NCI-H1436 (cell line): ENCODE results near the gene SCYL3.
"Not testable (repeated sequence)": the region's sequence is repeated elsewhere in the genome, so short reads cannot be mapped to it uniquely, and the experiment has no call there.

Source experiments
- DNase-seq: peaks from one replicate; lab custom pipeline; 2025; lab: John Stamatoyannopoulos, UW

The SCYL3 gene

DNA sequence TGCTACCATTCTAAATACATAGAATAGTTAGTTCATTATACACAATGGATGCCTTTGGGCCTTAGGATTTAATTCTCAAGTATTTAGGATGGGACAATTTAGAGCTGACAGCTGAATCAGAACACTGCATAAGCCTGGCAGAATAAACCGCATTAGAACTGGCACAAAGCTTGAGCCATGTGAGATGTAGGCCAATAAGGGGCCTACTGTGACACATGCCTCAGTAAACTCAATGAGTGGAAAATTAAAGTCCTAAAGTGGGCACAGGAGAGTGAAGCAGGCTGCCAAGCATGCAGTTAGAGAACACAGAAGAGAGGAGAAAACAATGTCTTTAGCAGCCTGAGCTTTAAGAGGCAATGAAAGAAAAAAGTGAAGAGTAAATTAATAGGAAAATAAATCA lies 24.3 kb downstream of the SCYL3 start:
- no peak for DNase-seq

DNA sequence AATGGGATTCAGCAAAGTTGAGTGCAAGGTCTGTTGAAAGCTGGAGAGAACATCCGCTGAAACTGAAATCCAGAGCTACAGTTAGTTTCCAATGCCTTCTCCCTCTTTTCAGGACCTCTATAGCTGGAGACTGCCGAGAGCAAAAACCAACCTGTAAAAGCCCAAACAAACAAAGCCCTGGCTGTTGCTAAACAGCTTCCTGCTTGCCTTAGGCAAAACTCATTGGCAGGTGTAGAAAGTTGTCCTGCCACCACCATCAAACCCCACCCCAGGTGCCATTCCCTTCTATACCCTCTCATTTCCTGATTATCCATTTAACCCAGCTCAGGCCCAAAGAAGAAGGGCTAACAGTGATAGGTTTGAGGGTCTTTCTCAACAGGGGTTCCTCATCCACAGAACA lies 24.7 kb downstream of the SCYL3 start:
- no peak for DNase-seq

DNA sequence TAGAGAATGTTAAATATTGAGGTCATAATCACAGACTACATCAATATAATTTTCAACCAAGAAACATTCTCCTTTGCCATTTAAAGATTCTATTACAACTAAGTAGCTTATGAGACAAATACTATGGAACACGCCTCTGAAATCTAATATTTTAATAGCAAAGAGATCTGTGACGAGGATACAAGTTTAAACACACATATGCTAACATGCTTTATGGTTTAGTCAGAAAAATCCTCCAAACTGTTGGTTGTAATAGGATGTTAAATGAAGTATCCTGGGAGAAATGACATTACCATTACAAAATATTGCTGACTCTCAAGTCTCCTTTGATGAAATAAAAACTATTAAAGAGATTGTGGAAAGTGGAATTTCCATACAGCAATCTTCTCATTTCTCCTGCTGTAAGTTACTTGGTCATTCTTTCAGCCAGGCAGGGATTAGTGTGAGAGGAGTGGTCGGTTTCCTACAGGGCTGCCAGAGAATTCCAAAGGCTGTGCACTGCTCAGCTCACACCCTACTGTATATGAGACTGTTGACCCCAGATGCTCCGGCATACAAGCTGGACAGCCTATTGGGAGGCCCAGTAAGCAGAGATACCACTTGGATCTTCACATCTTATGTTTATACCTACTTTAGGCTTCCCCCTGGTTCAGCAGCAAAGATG lies 26.6 kb downstream of the SCYL3 start:
- no peak for DNase-seq

- DNase-seq: no peak
Measured at GRCh38 chr1:169866577-169866976, 27.1 kb downstream of the SCYL3 start.

GRCh38 chr1:169864531-169864930 lies 29.2 kb downstream of the SCYL3 start:
- not testable (repeated sequence) for DNase-seq

DNA sequence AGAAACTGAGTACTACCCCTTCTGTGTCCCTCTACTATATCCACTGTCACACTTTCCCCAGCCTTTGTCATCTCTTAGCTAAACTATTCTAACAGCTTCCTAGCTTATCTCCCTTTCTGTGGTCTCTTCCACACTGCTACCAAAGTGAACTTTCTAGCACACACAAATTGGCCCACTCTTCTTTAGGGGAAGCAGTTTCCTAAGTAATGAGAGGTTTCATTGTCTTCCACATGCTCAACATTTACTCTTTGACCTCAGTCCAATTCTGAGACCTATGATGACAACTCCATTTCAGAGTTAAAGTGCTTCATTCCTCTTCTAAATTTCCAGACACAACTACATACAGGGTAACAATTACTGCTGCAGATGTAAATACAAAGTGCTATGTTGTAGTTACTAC lies 32.9 kb downstream of the SCYL3 start:
- no peak for DNase-seq

GRCh38 chr1:169860187-169860586 lies 33.5 kb downstream of the SCYL3 start:
- DNase-seq: no peak

DNA sequence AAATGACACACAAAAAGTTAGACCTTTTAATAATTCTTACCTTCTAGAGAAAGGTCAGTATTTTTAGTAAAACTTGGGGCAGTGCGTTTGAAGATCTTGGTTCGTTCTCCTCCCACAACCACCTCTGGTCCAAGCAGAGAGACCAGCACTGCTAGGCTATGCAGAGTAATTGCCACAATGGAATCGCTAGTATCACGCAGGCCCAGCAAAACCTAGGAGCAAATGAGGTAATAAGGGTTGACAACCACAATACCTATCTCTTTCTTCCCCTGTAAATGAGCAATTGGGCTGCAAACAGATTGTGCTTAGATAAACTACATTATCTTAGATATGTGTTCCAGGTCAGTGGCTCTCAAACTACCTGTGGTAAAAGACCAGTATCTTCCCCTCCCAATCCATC lies 34.7 kb downstream of the SCYL3 start:
- no peak for DNase-seq

- no peak for DNase-seq
Measured at GRCh38 chr1:169858467-169858866, 35.2 kb downstream of the SCYL3 start.

GRCh38 chr1:169853341-169853740 lies 40.4 kb downstream of the SCYL3 start:
- DNase-seq: no peak

DNA sequence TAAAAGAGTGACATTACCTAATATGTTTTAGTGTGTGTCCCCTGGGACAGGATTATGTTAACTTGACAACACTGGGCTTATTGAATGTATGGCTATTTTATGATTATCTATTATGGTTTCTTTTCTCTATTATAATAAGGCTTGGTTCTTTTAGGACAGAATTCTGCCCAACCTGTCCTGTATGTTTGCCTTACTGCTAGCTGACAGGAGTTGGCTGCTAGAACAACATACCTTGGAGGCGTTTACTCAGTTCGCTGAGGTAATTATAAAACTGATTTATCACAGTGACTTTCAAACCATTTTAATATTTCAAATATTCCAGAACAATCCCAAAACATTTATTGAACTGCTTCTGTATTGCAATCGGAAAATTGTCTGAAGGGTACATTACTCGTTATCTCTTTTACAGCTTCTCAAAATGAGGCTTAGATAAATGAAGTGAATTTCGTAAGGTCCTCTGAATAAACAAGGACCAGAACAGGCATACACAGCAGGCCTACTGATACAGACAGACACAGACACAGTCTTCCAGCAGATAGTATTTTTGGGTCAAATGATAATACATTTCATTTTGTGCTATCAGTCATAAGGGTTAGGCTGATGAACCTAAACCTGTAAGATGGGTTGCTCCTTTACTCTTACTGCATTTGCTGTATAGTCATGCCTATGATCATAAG lies 44.2 kb downstream of the SCYL3 start:
- no peak for DNase-seq

DNA sequence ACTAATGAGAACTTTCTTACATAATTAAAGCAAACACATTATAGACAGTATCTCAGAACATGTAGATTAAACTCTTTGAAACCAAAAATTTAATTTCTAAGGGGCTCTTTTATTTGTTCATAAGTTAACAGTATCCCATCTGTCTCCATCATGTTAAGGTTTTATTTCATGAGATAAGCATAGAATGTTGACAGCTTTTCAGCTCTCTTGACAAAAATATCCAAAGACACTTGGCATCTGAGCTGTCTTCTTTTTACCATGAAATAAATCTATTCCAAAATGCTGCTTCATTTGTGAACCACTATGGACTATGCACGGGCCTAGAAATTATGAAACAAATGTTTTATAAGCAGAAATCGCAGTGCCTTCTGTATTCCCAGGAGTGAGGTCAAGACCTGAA lies 45.2 kb downstream of the SCYL3 start:
- DNase-seq: no peak

DNA sequence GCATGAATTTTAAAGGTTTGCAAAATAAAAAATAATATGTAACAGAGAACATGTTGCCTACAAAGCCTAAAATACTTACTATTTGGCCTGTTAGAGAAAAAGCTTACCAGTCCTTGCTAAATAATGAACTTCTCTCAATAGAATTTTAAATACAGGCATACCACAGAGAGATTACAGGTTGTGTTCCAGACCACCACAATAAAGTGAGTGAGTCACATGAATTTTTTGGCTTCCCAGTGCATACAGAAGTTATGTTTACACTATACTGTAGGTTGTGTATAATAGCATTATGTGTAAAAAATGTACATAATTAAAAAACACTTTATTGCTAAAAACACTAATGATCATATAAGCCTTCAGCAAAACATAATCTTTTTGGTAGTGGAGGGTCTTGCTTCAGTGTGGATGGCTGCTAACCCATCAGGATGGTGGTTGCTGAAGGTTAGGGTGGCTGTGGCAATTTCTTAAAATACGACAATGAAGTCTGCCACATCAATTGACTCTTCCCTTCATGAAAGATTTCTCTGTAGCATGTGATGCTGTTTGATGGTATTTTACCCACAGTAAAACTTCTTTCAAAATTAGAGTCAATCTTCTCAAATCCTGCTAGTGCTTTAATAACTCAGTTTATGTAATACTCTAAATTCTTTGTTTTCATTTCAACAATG lies 48.6 kb downstream of the SCYL3 start:
- DNase-seq: no peak

DNA sequence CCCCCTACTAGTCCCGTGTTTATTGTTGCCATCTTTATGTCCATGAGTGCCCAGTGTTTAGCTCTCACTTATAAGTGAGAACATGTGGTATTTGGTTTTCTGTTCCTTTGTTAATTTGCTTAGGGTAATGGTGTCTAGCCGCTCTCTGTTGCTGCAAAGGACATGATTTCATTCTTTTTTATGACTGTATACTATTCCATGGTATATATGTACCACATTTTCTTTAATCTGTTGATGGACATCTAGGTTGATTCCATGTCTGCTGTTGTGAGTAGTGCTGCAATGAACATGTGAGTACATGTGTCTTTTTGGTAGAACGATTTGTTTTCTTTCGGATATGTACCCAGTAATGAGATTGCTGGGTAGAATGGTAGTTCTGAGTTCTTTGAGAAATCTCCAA lies 54.8 kb downstream of the SCYL3 start:
- DNase-seq: no peak

DNA sequence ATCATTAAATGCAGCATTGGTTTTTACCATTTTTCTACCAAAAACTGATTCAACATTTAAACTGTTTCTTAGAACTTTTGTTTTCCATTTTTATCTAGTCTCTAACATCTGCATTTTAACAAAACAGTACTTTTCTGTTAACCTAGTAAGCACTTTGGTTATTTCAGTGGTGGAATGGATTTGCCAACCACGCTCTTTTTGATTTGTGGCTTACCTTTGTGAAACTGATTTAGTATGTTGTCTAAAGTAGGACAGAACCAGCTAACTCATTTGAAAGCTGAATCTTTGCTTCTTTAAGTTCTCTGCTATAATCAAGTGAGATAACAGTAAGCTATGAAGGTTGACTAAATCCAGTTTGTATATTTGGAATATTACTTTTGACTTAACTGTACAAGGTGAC lies 57.5 kb downstream of the SCYL3 start:
- no peak for DNase-seq

GRCh38 chr1:169835647-169836046 lies 58.0 kb downstream of the SCYL3 start:
- no peak for DNase-seq

GRCh38 chr1:169834869-169835268 lies 58.8 kb downstream of the SCYL3 start:
- no peak for DNase-seq

DNA sequence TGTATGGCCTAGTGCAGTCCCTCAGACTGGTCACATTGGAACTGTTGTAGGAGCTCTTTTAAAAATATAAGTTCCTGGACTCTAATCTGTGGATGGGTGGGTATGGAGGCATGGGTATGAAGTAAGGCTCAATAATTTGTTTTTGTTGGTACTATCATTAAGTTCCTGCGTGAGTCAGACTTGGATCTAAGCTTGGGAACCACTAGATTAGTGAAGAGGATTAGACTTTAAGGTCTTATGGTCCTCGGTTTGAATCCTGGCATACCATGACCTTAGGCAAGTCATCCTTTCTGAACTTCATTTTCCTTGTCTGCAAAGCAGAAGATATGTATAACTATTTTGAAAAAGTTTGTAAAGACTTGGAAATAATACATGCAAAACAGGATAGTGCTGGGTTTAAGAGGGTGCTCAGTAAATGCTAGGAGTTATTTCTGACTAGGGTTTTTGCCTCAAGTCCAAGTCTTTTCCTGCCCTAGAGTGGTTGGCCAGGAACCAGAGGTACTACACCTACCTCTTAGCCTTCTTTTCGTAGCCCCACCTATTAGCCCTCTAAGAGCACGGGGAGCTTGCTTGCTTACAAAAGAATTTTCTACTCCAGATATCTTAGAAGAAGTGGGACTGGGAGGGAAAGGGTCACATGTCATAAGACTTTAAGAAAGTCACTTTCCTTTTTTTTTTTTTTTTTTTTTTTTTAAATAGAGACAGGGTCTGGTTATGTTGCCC lies 60.4 kb downstream of the SCYL3 start:
- no peak for DNase-seq

DNA sequence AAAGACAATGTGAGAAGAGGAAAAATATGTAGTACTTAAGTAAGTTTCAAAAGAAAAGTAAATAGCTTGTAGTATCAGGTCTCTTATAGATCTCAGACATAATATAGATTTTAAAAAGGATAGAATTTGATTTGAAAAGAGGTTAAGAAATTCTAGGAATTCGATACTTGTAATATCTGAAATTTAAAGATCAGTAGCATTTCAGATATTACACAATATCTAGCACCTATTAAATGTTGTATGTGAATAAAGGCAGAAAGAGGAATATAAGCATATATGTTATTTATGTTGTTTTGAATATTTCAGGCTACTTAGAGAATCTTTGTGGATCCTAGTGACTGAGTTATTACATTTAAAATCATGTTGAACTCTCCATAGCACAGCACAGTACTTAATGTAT lies 64.0 kb downstream of the SCYL3 start:
- no peak for DNase-seq

DNA sequence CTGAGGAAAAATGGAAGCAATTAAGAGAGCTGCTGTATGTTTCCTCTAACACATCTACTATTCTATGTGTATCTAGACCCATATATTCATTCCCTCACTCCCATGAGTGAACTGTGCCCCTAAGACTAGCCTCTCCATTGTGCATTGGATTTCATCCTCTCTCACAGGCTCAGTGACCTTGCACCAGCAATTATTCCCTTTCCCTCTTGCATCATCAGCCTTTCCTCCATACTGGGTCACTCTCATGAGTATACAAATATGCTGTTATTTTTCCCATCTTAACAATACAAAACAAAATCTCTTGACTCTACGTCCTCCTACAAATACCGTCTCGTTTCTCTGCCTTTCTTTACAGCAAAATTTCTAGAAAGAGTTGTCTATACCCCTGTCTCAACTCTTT lies 69.5 kb downstream of the SCYL3 start:
- DNase-seq: no peak

- DNase-seq: no peak
Measured at GRCh38 chr1:169821500-169821899, 72.2 kb downstream of the SCYL3 start.

GRCh38 chr1:169816617-169817016 lies 77.1 kb downstream of the SCYL3 start:
- DNase-seq: no peak

DNA sequence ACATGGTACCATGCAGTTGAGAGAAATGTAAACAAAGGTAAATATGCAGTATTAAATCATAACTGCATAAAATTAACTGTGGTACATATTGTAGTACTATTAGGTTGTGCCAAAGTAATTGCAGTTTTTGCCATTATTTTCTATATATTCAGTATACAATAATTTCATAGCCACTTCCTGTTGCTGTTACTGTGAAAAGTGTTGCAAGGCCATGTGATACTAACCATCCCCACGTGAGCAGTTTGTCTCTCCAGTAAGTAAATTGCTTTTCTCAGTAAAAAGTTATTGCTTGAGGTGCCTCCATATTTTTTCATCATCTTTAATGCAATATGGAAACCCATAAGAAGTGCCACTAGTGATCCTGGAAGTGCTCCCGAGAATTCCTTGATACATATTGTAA lies 79.4 kb downstream of the SCYL3 start:
- no peak for DNase-seq
